Astrocyte (in vitro differentiated cells and primary cell): ENCODE results near the gene NCBP3. TPM values are rescaled to one million over a fixed set of nuclear protein-coding genes. Genes with fewer than 3 reads are reported as not detected.

Experiments used
- DNase-seq: peaks from one replicate; pipeline ENCODE4 v3.0.0-alpha.2; 2010; ENCODE audit warnings: low read depth
- FAIRE-seq: peaks from 2 replicates; lab custom pipeline; 2011; peaks lifted over from hg19 to GRCh38; lab: Jason Lieb, UNC
- H2AFZ ChIP-seq: 2 replicates; pipeline ENCODE4 v1.6.0; 2012; ENCODE audit warnings: low read depth, low read length, inconsistent platforms
- H3K27ac ChIP-seq: 2 replicates; pipeline ENCODE4 v1.5.1; 2011; ENCODE audit warnings: low read depth, low read length, inconsistent platforms
- H3K27me3 ChIP-seq: 2 replicates; pipeline ENCODE4 v1.6.0; 2011; ENCODE audit warnings: low read length, inconsistent platforms; ENCODE audit not compliant: insufficient read depth
- H3K36me3 ChIP-seq: 2 replicates; pipeline ENCODE4 v1.5.1; 2011; ENCODE audit warnings: low read length, inconsistent platforms; ENCODE audit not compliant: insufficient read depth
- H3K4me1 ChIP-seq: 2 replicates; pipeline ENCODE4 v1.5.1; 2011; ENCODE audit warnings: low read length, inconsistent platforms; ENCODE audit not compliant: insufficient read depth
- H3K4me2 ChIP-seq: 2 replicates; pipeline ENCODE4 v1.6.0; 2012; ENCODE audit warnings: low read length, inconsistent platforms
- H3K4me3 ChIP-seq: 2 replicates; pipeline ENCODE4 v1.5.1; 2011; ENCODE audit warnings: low read depth, mild to moderate bottlenecking, low read length, inconsistent platforms; ENCODE audit not compliant: insufficient read depth
- H3K79me2 ChIP-seq: 2 replicates; pipeline ENCODE4 v1.6.0; 2012; ENCODE audit warnings: mild to moderate bottlenecking, low read length, inconsistent platforms; ENCODE audit not compliant: insufficient read depth
- H3K9ac ChIP-seq: 2 replicates; pipeline ENCODE4 v1.6.0; 2012; ENCODE audit warnings: mild to moderate bottlenecking, low read length, inconsistent platforms
- H3K9me3 ChIP-seq: 2 replicates; pipeline ENCODE4 v1.5.1; 2012; ENCODE audit warnings: low read depth, mild to moderate bottlenecking, low read length, inconsistent platforms; ENCODE audit not compliant: insufficient read depth
- H4K20me1 ChIP-seq: 2 replicates; pipeline ENCODE4 v1.6.0; 2012; ENCODE audit warnings: low read length, inconsistent platforms; ENCODE audit not compliant: insufficient read depth
- H3K27ac Mint-ChIP-seq: one replicate; pipeline ENCODE4 v1.8.0; 2021; ENCODE audit warnings: mild to moderate bottlenecking, mixed read lengths; ENCODE audit not compliant: unreplicated experiment
- H3K27me3 Mint-ChIP-seq: one replicate; pipeline ENCODE4 v1.8.0; 2021; ENCODE audit warnings: low read depth, mixed read lengths; ENCODE audit not compliant: unreplicated experiment
- H3K36me3 Mint-ChIP-seq: one replicate; pipeline ENCODE4 v1.8.0; 2021; ENCODE audit warnings: low read depth, mixed read lengths; ENCODE audit not compliant: unreplicated experiment
- H3K4me1 Mint-ChIP-seq: one replicate; pipeline ENCODE4 v1.8.0; 2021; ENCODE audit warnings: low read depth, mixed read lengths; ENCODE audit not compliant: unreplicated experiment
- H3K4me3 Mint-ChIP-seq: one replicate; pipeline ENCODE4 v1.8.0; 2021; ENCODE audit warnings: mild to moderate bottlenecking, moderate library complexity, mixed read lengths; ENCODE audit not compliant: unreplicated experiment
- H3K9me3 Mint-ChIP-seq: one replicate; pipeline ENCODE4 v1.8.0; 2021; ENCODE audit warnings: mild to moderate bottlenecking, mixed read lengths; ENCODE audit not compliant: unreplicated experiment
- EZH2 ChIP-seq: IDR thresholded peaks from 2 replicates; pipeline ENCODE4 v1.6.1; 2012; ENCODE audit warnings: mild to moderate bottlenecking, low read length, inconsistent platforms; ENCODE audit not compliant: insufficient read depth
- total RNA-seq: library from RNA; stranded (reverse); gene quantifications from 2 replicates; pipeline ENCODE4 v1.2.1, GENCODE V29; 2021
- TF ChIP-seq, protein P1 (sequence below): IDR thresholded peaks from 2 replicates; pipeline ENCODE4 v1.5.1; 2011; ENCODE audit warnings: low read depth, mild to moderate bottlenecking, inconsistent platforms, low read length, moderate library complexity; ENCODE audit not compliant: insufficient read depth

The NCBP3 gene
- total RNA-seq, 1 donor from 2014 or later: 46.7 TPM

DNA sequence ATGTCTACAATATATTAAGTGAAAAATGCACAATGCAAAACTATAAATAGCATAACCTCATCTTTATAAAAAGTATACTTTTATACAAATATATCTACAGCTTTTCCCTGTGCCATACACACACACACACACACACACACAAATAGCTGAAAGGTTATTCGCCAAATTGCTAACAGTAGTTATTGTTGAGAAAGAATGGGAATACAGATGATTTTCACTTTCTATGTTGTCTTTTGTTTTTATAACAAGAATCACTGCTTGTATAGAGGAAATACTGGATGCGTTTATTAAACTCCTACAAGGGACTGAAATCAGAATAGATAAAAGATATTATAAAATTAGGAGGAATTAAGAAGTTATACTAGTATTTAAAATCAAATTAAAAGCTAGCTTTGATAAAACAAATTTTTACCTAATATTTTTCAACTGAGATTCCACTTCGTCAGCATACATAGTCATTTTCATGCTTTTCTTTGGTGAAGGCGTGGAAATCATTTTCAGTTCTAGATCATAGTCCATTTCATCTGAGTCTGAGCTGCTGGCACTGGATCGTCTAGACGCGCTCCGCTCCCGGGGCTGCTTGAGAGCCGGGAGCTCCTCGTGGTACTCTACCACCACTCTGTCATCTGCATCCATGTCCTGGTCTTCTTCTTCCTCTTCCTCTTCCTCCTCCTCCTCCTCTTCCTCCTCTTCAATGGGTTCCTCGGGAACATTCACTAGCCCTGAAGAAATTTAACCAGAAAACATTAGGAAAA, 28.0 kb downstream of the NCBP3 start:
- Mint-ChIP-seq H3K9me3 (no peaks in the 10 kb centered on the region), H3K27me3 (no peaks in the 10 kb centered on the region), H3K36me3 (peaks cover 21% of the 10 kb centered on the region), H3K27ac (peak overlapping the region; percentile 14), H3K4me3 (no peak overlapping the region), H3K4me1 (peaks cover 4% of the 10 kb centered on the region)
- DNase-seq (no peak), FAIRE-seq (no peak)
- H3K79me2 ChIP-seq: no peaks in the 10 kb centered on the region
- no peaks in the 10 kb centered on the region for H4K20me1 ChIP-seq
- H3K9ac ChIP-seq: no peak overlapping the region
- no peak overlapping the region for H3K4me3 ChIP-seq
- no peak overlapping the region for H3K27ac ChIP-seq
- H3K9me3 ChIP-seq: no peaks in the 10 kb centered on the region
- H3K4me1 ChIP-seq: no peaks in the 10 kb centered on the region
- no peaks in the 10 kb centered on the region for H3K27me3 ChIP-seq
- peaks cover 43% of the 10 kb centered on the region for H3K36me3 ChIP-seq
- H3K4me2 ChIP-seq: no peak overlapping the region
- TF ChIP-seq, protein P1, sequence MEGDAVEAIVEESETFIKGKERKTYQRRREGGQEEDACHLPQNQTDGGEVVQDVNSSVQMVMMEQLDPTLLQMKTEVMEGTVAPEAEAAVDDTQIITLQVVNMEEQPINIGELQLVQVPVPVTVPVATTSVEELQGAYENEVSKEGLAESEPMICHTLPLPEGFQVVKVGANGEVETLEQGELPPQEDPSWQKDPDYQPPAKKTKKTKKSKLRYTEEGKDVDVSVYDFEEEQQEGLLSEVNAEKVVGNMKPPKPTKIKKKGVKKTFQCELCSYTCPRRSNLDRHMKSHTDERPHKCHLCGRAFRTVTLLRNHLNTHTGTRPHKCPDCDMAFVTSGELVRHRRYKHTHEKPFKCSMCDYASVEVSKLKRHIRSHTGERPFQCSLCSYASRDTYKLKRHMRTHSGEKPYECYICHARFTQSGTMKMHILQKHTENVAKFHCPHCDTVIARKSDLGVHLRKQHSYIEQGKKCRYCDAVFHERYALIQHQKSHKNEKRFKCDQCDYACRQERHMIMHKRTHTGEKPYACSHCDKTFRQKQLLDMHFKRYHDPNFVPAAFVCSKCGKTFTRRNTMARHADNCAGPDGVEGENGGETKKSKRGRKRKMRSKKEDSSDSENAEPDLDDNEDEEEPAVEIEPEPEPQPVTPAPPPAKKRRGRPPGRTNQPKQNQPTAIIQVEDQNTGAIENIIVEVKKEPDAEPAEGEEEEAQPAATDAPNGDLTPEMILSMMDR: no peak
- no peak for TF ChIP-seq EZH2
- no peak overlapping the region for H2AFZ ChIP-seq

DNA sequence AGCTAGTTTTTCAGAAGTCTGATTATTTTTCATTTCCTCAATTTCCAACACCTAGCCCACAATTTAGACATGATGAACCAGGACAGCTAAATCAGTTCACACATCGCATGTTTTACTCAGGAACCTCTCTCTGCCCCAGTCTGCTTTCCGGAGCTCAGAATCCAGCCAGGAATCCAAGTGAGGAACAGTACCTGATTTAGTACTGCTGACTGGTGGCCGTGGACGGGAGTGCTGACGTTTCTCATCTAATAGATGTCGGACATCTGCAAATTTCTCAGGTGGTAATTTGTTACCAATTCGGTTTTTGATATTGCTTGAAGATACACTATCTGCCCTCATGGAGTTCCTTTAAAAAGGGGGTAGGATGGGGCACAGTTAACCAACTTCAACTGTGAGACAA, 30.1 kb downstream of the NCBP3 start:
- Histone ChIP-seq H3K9ac (no peak overlapping the region), H2AFZ (no peak overlapping the region), H3K79me2 (no peaks in the 10 kb centered on the region), H3K9me3 (no peaks in the 10 kb centered on the region), H3K4me3 (no peak overlapping the region), H3K27me3 (no peaks in the 10 kb centered on the region), H3K4me2 (no peak overlapping the region), H3K27ac (no peak overlapping the region), H3K36me3 (peaks cover 42% of the 10 kb centered on the region), H4K20me1 (no peaks in the 10 kb centered on the region), H3K4me1 (no peaks in the 10 kb centered on the region)
- Mint-ChIP-seq H3K27ac (no peak overlapping the region), H3K27me3 (no peaks in the 10 kb centered on the region), H3K4me3 (no peak overlapping the region), H3K9me3 (no peaks in the 10 kb centered on the region), H3K4me1 (peaks cover 4% of the 10 kb centered on the region), H3K36me3 (peaks cover 18% of the 10 kb centered on the region)
- DNase-seq (no peak), FAIRE-seq (no peak)
- no peak for TF ChIP-seq EZH2
- TF ChIP-seq, protein P1: peak; percentile 6

GRCh38 chr17:3815122-3815521, 30.9 kb downstream of the NCBP3 start:
- H2AFZ ChIP-seq: no peak overlapping the region
- FAIRE-seq: no peak

More at GRCh38 chr17:3815122-3815521, 30.9 kb downstream of the NCBP3 start:
- no peak overlapping the region for H3K9ac ChIP-seq
- H3K4me1 ChIP-seq: no peaks in the 10 kb centered on the region
- H3K4me2 ChIP-seq: no peak overlapping the region
- H3K27ac ChIP-seq: no peak overlapping the region
- no peaks in the 10 kb centered on the region for H4K20me1 ChIP-seq
- H3K27me3 ChIP-seq: no peaks in the 10 kb centered on the region
- DNase-seq: no peak
- Mint-ChIP-seq H3K9me3 (no peaks in the 10 kb centered on the region), H3K27ac (no peak overlapping the region), H3K27me3 (no peaks in the 10 kb centered on the region), H3K4me1 (peaks cover 4% of the 10 kb centered on the region), H3K36me3 (peaks cover 17% of the 10 kb centered on the region), H3K4me3 (no peak overlapping the region)
- no peak for TF ChIP-seq EZH2
- TF ChIP-seq, protein P1: no peak
- no peak overlapping the region for H3K4me3 ChIP-seq
- no peaks in the 10 kb centered on the region for H3K79me2 ChIP-seq
- no peaks in the 10 kb centered on the region for H3K9me3 ChIP-seq
- H3K36me3 ChIP-seq: peaks cover 38% of the 10 kb centered on the region
